GM12891 (cell line): ENCODE results near the gene ESYT3.
"Not testable (repeated sequence)": the region's sequence is repeated elsewhere in the genome, so short reads cannot be mapped to it uniquely, and the experiment has no call there.

Source experiments
- DNase-seq: peaks from one replicate; pipeline ENCODE4 v3.0.0; 2011; ENCODE audit warnings: low spot score; ENCODE audit not compliant: insufficient read length
- FAIRE-seq: peaks from 2 replicates; lab custom pipeline; 2011; peaks lifted over from hg19 to GRCh38; lab: Jason Lieb, UNC
- PAX5 ChIP-seq: IDR thresholded peaks from 2 replicates; pipeline ENCODE4 v1.6.1; 2011; ENCODE audit warnings: low read length, moderate library complexity, mild to moderate bottlenecking; ENCODE audit not compliant: insufficient read depth, severe bottlenecking
- POLR2A ChIP-seq: IDR thresholded peaks from 2 replicates; pipeline ENCODE4 v1.6.1; 2011; ENCODE audit warnings: low read depth, low read length, control low read depth
- POLR2AphosphoS5 ChIP-seq: IDR thresholded peaks from 2 replicates; pipeline ENCODE4 v1.6.1; 2011; ENCODE audit warnings: low read depth, low read length, control low read depth
- POU2F2 ChIP-seq: IDR thresholded peaks from 2 replicates; pipeline ENCODE4 v1.6.1; 2011; ENCODE audit warnings: low read depth, mild to moderate bottlenecking, control low read depth, low read length, moderate library complexity
- SPI1 ChIP-seq: IDR thresholded peaks from 2 replicates; pipeline ENCODE4 v1.6.1; 2011; ENCODE audit warnings: low read depth, low read length, control low read depth
- TAF1 ChIP-seq: IDR thresholded peaks from 2 replicates; pipeline ENCODE4 v1.6.1; 2011; ENCODE audit warnings: low read depth, low read length, control low read depth

ESYT3 gene

GRCh38 chr3:138498991-138499390, 64.6 kb downstream of the ESYT3 start:
- TF ChIP-seq POLR2A (no peak), POU2F2 (no peak), SPI1 (no peak), POLR2AphosphoS5 (no peak), TAF1 (no peak), PAX5 (no peak)
- FAIRE-seq (no peak), DNase-seq (no peak)

- TF ChIP-seq POLR2AphosphoS5, result no peak
- no peak for FAIRE-seq
Observed at GRCh38 chr3:138507524-138507923, 73.1 kb downstream of the ESYT3 start.

GRCh38 chr3:138509586-138509985, 75.2 kb downstream of the ESYT3 start:
- DNase-seq (no peak), FAIRE-seq (no peak)
- TF ChIP-seq POU2F2 (no peak), POLR2AphosphoS5 (no peak), TAF1 (no peak), SPI1 (no peak), POLR2A (no peak), PAX5 (no peak)

More at GRCh38 chr3:138507524-138507923, 73.1 kb downstream of the ESYT3 start:
- DNase-seq, result no peak

DNA sequence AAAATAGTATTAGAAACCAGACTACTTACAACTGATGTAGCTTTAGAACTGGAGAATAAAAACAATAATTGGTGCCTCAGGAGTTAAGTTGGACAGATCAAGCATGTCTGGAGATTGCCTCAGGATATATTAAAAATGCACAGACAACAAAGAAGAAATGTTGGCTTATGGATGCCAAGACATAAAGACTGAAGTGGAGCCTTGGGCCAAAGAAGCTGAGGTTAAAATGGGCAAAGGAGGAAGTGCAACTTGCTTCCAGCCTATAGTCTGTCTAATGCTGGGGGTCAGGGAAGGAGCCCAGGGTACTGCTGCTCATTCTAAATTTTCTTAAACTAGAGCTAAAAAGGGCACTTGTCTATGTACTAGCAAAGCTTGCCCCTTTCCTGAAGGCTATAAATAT, 77.5 kb downstream of the ESYT3 start:
- DNase-seq, result no peak
- FAIRE-seq, result no peak
- TF ChIP-seq TAF1, result no peak
- TF ChIP-seq PAX5, result no peak
- TF ChIP-seq SPI1, result peak; percentile 67
- TF ChIP-seq POU2F2, result no peak
- no peak for TF ChIP-seq POLR2AphosphoS5

- TF ChIP-seq POLR2A (no peak), POU2F2 (no peak)
- DNase-seq, result peak; percentile 18
- no peak for FAIRE-seq
Observed at GRCh38 chr3:138513090-138513843, 78.9 kb downstream of the ESYT3 start.

GRCh38 chr3:138521445-138521844, 87.0 kb downstream of the ESYT3 start:
- not testable (repeated sequence) for FAIRE-seq, DNase-seq
